HG02623 (cell line): ENCODE data around the gene CELSR1.

Experiments used
- ATAC-seq: cut with Tn5 transposase; IDR thresholded peaks from one replicate; pipeline ENCODE4 v1.9.1; 2021; ENCODE audit warnings: moderate library complexity; ENCODE audit not compliant: unreplicated experiment

The CELSR1 gene

DNA sequence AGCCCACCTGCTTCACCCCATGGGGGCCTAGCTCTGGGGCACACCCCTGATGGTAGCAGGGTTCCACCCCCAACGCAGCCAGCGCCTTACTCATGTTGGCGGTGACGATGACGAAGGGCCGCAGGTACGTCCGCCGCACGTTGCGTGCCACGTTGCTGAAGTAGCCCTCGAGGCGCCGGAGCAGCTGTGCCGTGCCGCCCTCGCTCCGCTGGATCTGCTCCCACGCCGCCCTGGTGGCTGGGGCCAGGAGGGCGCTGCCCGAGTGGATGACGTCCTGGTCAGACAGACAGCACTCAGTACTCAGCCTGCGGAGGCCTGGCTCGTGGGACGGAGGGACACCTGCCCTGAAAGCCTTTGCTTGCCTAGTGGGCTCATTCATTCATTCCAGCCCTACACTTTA is 151.1 kb downstream of the CELSR1 start:
- ATAC-seq = no peak

DNA sequence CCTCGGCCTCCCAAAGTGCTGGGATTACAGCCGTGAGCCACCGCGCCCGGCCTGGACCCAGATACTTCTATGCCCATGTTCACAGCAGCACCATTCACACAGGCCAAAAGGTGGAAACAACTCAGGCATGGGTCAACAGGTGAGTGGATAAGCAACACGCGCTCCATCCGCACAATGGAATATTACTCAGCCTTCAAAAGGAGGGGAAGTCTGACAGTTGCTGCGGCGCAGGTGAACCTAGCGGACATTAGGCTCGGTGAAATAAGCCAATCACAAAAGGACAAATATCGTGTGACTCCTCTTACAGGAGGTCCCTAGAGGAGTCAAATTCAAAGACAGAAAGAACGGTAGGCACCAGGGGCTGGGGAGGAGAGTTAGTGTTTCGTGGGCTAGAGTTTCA is 154.9 kb downstream of the CELSR1 start:
- no peak for ATAC-seq

DNA sequence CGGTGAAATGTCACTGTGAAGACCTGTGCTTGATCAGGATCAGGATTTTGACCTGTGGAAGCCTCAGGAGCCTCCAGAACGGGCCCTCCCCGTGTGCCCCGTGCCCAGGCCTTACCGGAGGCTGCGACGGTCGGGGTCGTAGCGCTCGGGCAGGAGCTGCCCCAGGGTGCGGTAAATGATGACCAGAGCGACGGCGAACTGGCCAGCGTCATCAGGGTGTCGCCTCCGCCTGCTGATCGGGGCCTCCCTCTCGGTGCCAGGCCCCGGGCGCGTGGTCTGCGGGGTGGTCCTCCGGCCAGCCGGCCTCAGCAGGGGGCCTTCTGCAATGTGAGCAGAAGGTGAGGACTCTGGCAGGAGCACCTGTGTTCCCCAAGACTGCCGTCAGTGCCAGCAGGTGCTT is 155.7 kb downstream of the CELSR1 start:
- no peak for ATAC-seq

DNA sequence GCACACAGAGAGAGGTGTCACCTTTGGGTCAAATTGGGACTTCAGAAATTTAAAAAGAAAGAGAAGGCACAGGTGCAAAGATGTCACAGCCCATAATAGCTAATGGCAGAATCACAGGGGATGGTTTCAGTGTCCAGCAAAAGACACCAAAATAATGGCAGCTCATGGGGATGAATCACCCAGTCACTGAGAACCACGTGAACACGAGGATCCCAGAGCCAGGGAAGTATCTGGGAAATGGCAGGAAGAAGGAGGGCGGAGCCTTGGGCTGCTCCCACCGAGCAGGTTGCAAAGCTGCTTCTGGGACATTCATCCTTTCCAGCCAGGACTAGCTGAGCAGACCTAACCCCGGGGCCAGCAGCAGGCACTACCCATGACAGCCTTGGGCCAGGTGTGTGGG is 156.3 kb downstream of the CELSR1 start:
- ATAC-seq = no peak

- no peak for ATAC-seq
These were observed 156.8 kb downstream of the CELSR1 start for GRCh38 chr22:46380581-46380980.

DNA sequence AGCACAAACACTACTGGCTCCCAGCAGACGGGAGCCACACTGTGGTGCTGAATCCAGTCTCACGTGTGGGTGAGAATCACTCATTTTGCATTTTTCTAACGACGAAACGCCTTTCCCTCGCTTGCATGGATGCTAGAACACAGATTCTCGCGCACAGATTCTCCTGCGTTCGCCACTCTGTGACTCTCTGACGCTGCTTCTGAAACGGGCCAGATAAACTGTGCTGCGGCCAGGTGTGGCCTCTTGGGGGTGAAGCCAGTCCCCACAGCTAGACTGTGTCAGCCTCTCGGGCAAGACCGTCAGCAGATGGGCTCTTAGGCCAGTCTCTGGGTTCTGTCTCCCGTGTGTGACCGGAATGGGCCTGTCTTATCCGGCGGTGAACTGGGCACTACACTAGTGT is 157.4 kb downstream of the CELSR1 start:
- no peak for ATAC-seq

DNA sequence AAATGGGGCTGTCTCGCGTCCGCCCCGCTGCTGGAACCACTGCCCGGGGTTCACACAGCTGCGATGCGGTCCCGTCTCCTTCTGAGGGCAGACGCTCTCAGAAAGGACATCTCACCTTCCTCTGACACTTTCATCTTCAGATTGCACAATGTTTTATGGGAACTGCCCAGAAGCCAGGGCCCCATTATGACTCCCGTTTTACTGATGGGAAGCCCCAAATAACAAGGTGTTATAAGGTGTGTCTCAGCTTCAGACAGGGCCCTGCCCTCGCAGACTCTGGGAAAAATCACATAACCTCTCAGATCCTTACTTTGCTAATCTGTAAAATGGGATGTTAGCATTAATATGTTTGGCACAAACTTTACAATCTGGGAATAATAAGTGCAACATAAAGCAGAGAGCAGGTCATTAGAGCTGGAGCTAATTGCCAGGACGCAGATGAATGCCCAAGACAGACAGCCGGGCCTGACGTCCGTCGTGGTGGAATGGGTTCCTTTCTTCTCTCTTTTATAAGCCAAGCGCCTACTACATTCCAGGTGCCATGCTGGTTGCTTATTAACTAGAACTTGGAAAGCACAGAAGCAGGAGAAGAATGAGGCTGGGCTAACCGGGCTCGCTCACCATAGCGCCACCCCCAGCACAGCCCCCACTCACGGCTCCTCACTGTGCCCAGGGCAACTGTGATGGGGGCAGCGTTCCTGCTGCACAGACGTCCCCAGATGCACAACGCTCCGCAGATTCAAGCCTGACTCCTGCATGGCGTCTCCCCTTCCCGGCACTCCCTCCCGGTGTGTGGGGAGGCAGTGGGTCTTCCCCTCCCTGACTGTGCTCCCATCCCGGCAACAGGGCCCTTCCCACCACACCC is 158.1 kb downstream of the CELSR1 start:
- ATAC-seq = no peak

DNA sequence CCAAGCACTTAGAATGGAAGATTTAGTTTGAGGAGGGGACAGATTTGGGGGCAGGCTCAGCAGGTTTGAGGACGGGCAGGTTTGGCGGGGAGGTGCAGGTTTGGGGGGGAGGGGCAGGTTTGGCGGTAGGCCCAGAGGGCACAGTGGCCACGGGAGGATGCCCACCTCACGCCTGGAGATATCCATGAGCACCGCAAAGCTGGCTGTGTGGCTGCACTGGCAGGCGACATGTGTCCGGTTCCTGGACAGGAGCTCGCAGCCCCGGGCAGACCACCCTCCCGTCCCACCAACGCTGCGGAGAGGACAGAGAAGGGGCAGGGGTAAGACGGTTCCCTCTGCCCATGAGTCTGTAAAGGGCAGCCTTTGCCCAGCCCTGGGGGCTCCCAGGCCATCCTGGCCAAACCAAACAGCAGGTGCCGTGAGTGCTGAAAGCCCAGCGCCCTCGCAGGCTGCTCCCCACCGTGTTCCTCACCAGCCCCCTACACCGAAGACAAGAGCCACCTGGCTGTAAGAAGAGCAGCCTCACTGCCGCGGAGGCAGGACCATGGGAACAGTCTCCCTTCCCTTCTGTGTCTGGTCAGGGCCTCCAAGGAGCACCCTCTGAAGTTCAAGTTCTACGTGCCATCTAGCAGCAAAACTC is 158.9 kb downstream of the CELSR1 start:
- ATAC-seq = no peak

GRCh38 chr22:46377525-46378425 is 159.6 kb downstream of the CELSR1 start:
- no peak for ATAC-seq

DNA sequence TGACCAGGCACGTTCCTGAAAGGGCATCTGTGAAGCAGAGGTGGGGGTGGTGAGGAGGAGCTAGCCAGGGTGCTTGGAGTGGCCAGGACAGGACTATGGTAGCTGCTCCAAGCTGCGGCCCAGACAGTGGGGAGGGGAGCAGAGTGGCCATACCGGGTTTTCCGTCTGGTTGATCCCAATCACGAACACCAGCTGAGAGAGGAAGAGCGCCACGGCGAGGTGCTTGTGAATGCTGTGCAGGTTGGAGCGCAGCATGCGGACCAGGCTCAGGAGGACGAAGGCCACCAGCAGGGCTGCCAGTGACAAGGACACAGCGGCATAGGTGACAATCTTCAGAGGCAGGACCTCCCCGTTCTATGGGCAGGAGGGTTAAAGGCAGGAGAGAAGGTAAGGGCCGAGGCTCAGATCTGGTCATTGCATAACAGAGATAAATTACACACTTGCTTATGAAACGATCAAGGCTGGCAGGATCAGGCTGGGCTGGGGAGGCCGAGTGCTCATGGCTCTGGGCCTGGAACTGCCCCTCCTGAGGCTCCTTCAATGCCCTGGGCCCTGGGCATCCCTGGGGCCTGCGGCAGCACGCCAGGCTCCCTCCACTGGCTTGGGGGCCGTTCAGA is 160.4 kb downstream of the CELSR1 start:
- no peak for ATAC-seq

DNA sequence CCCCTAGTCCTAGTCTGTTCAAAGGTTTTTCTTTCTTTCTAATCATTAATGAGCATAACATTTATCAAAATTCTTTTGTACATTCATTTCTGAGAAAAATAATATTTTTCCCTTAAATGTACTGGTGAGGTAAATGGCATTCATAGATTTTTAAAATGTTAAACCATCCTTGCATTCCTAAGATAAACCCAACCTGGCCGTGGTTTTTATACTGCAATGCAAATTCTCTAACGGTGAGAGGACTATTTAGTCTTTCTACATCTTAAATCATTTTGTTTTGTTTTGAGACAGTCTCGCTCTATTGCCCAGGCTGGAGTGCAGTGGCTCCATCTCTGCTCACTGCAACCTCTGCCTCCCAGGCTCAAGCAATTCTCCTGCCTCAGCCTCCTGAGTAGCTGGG is 161.3 kb downstream of the CELSR1 start:
- ATAC-seq = no peak

- no peak for ATAC-seq
These were observed 162.6 kb downstream of the CELSR1 start for GRCh38 chr22:46374663-46375474.

GRCh38 chr22:46373921-46374662 is 163.3 kb downstream of the CELSR1 start:
- ATAC-seq = no peak

- ATAC-seq = no peak
These were observed 164.3 kb downstream of the CELSR1 start for GRCh38 chr22:46373159-46373558.

- ATAC-seq = no peak
These were observed 164.7 kb downstream of the CELSR1 start for GRCh38 chr22:46372686-46373085.

- ATAC-seq = no peak
These were observed 165.7 kb downstream of the CELSR1 start for GRCh38 chr22:46371623-46372226.

- no peak for ATAC-seq
These were observed 166.7 kb downstream of the CELSR1 start for GRCh38 chr22:46370584-46371291.
